Spleen (tissue), 11 donors: ENCODE measurements around the gene SLC29A2. TPM values are rescaled to one million over a fixed set of nuclear protein-coding genes. Genes with fewer than 3 reads are reported as not detected.

ENCODE experiments used
- DNase-seq: peaks from one replicate; pipeline ENCODE4 v3.0.0-alpha.2; 2020
- H3K27ac ChIP-seq, 8 donors: fragments of 200-600 bp; sonication (generic) in 7 of 8; 1 replicate in 4 of 8; 2 replicates in 4 of 8; pipeline versions ENCODE4 v1.5.0 to v1.8.0; 2016 to 2021; ENCODE audit warnings: inconsistent platforms in 4 of 8, mild to moderate bottlenecking in 4 of 8, moderate library complexity in 1 of 8
- H3K27me3 ChIP-seq, 7 donors: fragments of 200-600 bp; sonication (generic) in 6 of 7; replicated peaks in 1 of 7; 1 replicate in 4 of 7; 2 replicates in 3 of 7; pipeline versions ENCODE4 v1.5.0 to v1.8.0; 2016 to 2021; ENCODE audit warnings: inconsistent platforms in 3 of 7, mild to moderate bottlenecking in 1 of 7
- H3K36me3 ChIP-seq, 6 donors: fragments of 200-600 bp; sonication (generic) in 5 of 6; 1 replicate in 4 of 6; 2 replicates in 2 of 6; pipeline versions ENCODE4 v1.5.0 to v1.8.0; 2016 to 2021; ENCODE audit warnings: inconsistent platforms in 2 of 6
- H3K4me1 ChIP-seq, 6 donors: fragments of 200-600 bp; sonication (generic) in 5 of 6; 1 replicate in 3 of 6; 2 replicates in 3 of 6; pipeline versions ENCODE4 v1.5.0 to v1.8.0; 2016 to 2021; ENCODE audit warnings: inconsistent platforms in 3 of 6
- H3K4me3 ChIP-seq, 8 donors: fragments of 200-600 bp; sonication (generic) in 7 of 8; 1 replicate in 4 of 8; 2 replicates in 4 of 8; pipeline versions ENCODE4 v1.5.0 to v1.8.0; 2016 to 2021; ENCODE audit warnings: inconsistent platforms in 4 of 8, mild to moderate bottlenecking in 4 of 8, moderate library complexity in 2 of 8
- H3K9me3 ChIP-seq, 8 donors: fragments of 200-600 bp; sonication (generic) in 7 of 8; 1 replicate in 4 of 8; 2 replicates in 4 of 8; pipeline versions ENCODE4 v1.5.0 to v1.8.0; 2016 to 2021; ENCODE audit warnings: inconsistent platforms in 4 of 8
- CTCF ChIP-seq, 11 experiments: fragments of 200-600 bp in 7 of 11; fragments of 450-650 bp in 4 of 11; sonication (generic) in 4 of 11; IDR thresholded peaks in 8 of 11; conservative IDR thresholded peaks in 3 of 11; 1 replicate in 7 of 11; 2 replicates in 4 of 11; pipeline versions ENCODE4 v1.4.0 to v1.8.0; 2016 to 2021; ENCODE audit warnings: antibody characterized with exemption in 11 of 11, inconsistent platforms in 4 of 11, mild to moderate bottlenecking in 1 of 11
- POLR2A ChIP-seq, 3 donors: fragments of 450-650 bp; IDR thresholded peaks; one replicate each; pipeline ENCODE4 v1.5.1; 2017; ENCODE audit warnings: antibody characterized with exemption in 3 of 3, mild to moderate bottlenecking in 1 of 3
- POLR2AphosphoS5 ChIP-seq, 3 donors: sonication (generic); formaldehyde crosslinking; IDR thresholded peaks; one replicate each; pipeline ENCODE4 v1.5.1; 2017; ENCODE audit warnings: antibody characterized with exemption in 3 of 3
- WGBS, 5 donors: extraction: QIAGEN DNeasy Blood & Tissue Kit in 3 of 5; methylation state at CpG; one replicate each; pipeline versions ENCODE4 v1.1.5 to v1.1.7; 2013 to 2018; 5-methylcytosine and 5-hydroxymethylcytosine counted together
- intact Hi-C: fragments of 100-400 bp; cut with DNase I; formaldehyde crosslinking; loops from one replicate; pipeline ENCODE4 v1.15.0; 2023; ENCODE audit warnings: low total_unique reads
- polyA plus RNA-seq, 3 donors: library from polyadenylated mRNA; stranded (reverse); fragments of 200-250 nt; gene quantifications; one replicate each; pipeline ENCODE4 v1.2.1, GENCODE V29; 2013
- total RNA-seq, 7 donors: library from RNA; depleted of rRNA in 3 of 7; stranded (reverse); fragments of >200 nt in 3 of 7; fragmentation: NEBNext Ultra II Directional in 4 of 7; extraction: Animal tissue kit (Norgen Biotek cat#: 25700) in 4 of 7; gene quantifications; one replicate each; pipeline versions ENCODE4 v1.1.0 to v1.2.1, GENCODE V29; 2016 to 2021
- donor health status: healthy with polysubstance abuse.
- donor health status: DM: no; HTN: no; CAD: no; lungs with moderate emphysema.
- donor health status: DM: no; HTN: no; CAD: no.
- donor health status: Bipolar disorder and iron deficiency.
- donor health status: healthy.
- donor health status: DM: no; HTN: no; CAD: no.
- donor health status: DM: yes; HTN: yes; CAD: no.

The SLC29A2 gene
- total and polyA plus RNA-seq, 10 donors = 1.9 to 8.4 (median 4.5) TPM

- intact Hi-C loops = no loop called here
- TF ChIP-seq POLR2AphosphoS5 (IDR thresholded peaks at IDR 0.05) = peak; percentile 42 to 73 (median 61)
- no peak for TF ChIP-seq POLR2A (IDR thresholded peaks at IDR 0.05)
- TF ChIP-seq CTCF (IDR thresholded peaks at IDR 0.05 in 8 of 11, conservative IDR thresholded peaks at IDR 0.05 in 3 of 11) = no peak
- peak; percentile 90 for DNase-seq
- peaks cover 18 to 66% (median 42%) of the 10 kb centered on the region in 6 donors for H3K4me1 ChIP-seq
- H3K36me3 ChIP-seq = no peaks in the 10 kb centered on the region
- peak overlapping the region; percentile 60 to 91 (median 80) for H3K27ac ChIP-seq
- H3K27me3 ChIP-seq = peaks cover 0 to 26% (median 0%) of the 10 kb centered on the region in 7 donors
- H3K4me3 ChIP-seq = peak overlapping the region in 3 of 8 donors; percentile 28 to 54 (median 41)
- H3K9me3 ChIP-seq = no peaks in the 10 kb centered on the region
- 14 to 19% (median 16%) methylated on average over 12 to 16 of the region's 16 CpGs for WGBS, 5 donors
Observed at GRCh38 chr11:66317723-66318599, 53.6 kb downstream of the SLC29A2 start.

- peak overlapping the region in 4 of 8 donors; percentile 28 to 54 (median 35) for H3K4me3 ChIP-seq
- peaks cover 19 to 71% (median 46%) of the 10 kb centered on the region in 6 donors for H3K4me1 ChIP-seq
- H3K27me3 ChIP-seq = peaks cover 0 to 26% (median 0%) of the 10 kb centered on the region in 7 donors
- H3K9me3 ChIP-seq = no peaks in the 10 kb centered on the region
- intact Hi-C loops = no loop called here
- no peaks in the 10 kb centered on the region for H3K36me3 ChIP-seq
- peak overlapping the region; percentile 60 to 91 (median 80) for H3K27ac ChIP-seq
- TF ChIP-seq CTCF (IDR thresholded peaks at IDR 0.05 in 8 of 11, conservative IDR thresholded peaks at IDR 0.05 in 3 of 11) (no peak), POLR2AphosphoS5 (IDR thresholded peaks at IDR 0.05) (no peak), POLR2A (IDR thresholded peaks at IDR 0.05) (no peak)
- 4 to 15% (median 8%) methylated on average over 14 of the region's 14 CpGs for WGBS, 5 donors
- peak; percentile 87 for DNase-seq
Observed at GRCh38 chr11:66317322-66317722, 54.2 kb downstream of the SLC29A2 start.

GRCh38 chr11:66316849-66317251 is 54.7 kb downstream of the SLC29A2 start, which contains the start of gene CD248:
CD248 (minus strand) TSS chr11:66317044; CDS start chr11:66317027, 17 bp downstream.
- Histone ChIP-seq H3K9me3 (no peaks in the 10 kb centered on the region), H3K36me3 (no peaks in the 10 kb centered on the region), H3K27me3 (peaks cover 0 to 26% (median 0%) of the 10 kb centered on the region in 7 donors), H3K4me3 (peak within 1 kb of the TSS in 7 of 8 donors; percentile 10 to 54 (median 28)), H3K4me1 (peaks cover 19 to 76% (median 49%) of the 10 kb centered on the region in 6 donors), H3K27ac (peak within 1 kb of the TSS; percentile 60 to 91 (median 80))
- 0 to 39% (median 20%) methylated on average over 4 to 29 of the region's 29 CpGs for WGBS, 5 donors
- no peak for TF ChIP-seq CTCF (IDR thresholded peaks at IDR 0.05 in 8 of 11, conservative IDR thresholded peaks at IDR 0.05 in 3 of 11)
- peak in 2 of 3 donors; percentile 50 to 55 for TF ChIP-seq POLR2AphosphoS5 (IDR thresholded peaks at IDR 0.05)
- intact Hi-C loops = no loop called here
- peak; percentile 84 for DNase-seq
